ENCODE results near the gene FSTL4. TPM values are rescaled to one million over a fixed set of nuclear protein-coding genes. Genes with fewer than 3 reads are reported as not detected.

Gene FSTL4
- total RNA-seq, 1 experiment from 2014 or later, result 2.7 TPM

DNA sequence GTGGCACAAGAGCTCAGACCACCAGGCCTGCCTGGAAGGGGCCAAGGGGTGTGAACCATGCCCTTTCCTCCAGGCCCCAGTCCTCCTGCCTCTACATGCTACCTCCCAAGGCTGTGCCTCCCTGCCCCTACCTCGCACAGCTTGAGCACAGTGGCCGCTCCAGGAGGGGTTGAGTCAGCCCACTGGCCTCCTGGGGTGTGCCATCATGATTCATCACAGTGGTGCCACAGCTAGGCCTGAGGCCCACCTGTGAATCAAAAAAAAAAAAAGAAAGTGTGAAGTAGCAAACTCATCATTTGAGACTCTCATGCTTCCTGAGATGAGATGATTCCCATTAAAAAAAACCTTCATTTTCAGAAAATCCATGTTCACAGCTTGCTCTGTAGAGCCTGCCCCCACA is 320.0 kb downstream of the FSTL4 start:
- H3K9me3 ChIP-seq, result no peaks in the 10 kb centered on the region
- Mint-ChIP-seq H3K27me3 (ENCODE audit: insufficient read depth, unreplicated experiment) (no peaks in the 10 kb centered on the region), H3K36me3 (ENCODE audit: insufficient read depth, unreplicated experiment) (no peaks in the 10 kb centered on the region), H3K27ac (ENCODE audit: unreplicated experiment) (no peak overlapping the region), H3K4me1 (ENCODE audit: low read depth, unreplicated experiment) (peaks cover 6% of the 10 kb centered on the region), H3K4me3 (ENCODE audit: unreplicated experiment) (no peak overlapping the region), H3K9me3 (ENCODE audit: unreplicated experiment) (no peaks in the 10 kb centered on the region)
- H3K4me3 ChIP-seq (ENCODE audit: low read depth, low read length), result no peak overlapping the region
- ChIA-PET POLR2A (no interaction called here), CTCF (interaction anchor here (0.7 to 1.2 kb wide), 2 partner anchors 28 to 45 kb away, joined by 3 read pairs; no protein-coding TSS in a partner anchor)
- no peak for DNase-seq
- no peaks in the 10 kb centered on the region for H3K36me3 ChIP-seq (ENCODE audit: control insufficient read depth, insufficient read depth, low read length)
- intact Hi-C loops (cut with micrococcal nuclease; ENCODE audit: unreplicated experiment), result no loop called here
- H3K4me1 ChIP-seq, result no peaks in the 10 kb centered on the region
- BruUV-seq (replicated peaks), result no TSS peak
- TF ChIP-seq, protein P1, sequence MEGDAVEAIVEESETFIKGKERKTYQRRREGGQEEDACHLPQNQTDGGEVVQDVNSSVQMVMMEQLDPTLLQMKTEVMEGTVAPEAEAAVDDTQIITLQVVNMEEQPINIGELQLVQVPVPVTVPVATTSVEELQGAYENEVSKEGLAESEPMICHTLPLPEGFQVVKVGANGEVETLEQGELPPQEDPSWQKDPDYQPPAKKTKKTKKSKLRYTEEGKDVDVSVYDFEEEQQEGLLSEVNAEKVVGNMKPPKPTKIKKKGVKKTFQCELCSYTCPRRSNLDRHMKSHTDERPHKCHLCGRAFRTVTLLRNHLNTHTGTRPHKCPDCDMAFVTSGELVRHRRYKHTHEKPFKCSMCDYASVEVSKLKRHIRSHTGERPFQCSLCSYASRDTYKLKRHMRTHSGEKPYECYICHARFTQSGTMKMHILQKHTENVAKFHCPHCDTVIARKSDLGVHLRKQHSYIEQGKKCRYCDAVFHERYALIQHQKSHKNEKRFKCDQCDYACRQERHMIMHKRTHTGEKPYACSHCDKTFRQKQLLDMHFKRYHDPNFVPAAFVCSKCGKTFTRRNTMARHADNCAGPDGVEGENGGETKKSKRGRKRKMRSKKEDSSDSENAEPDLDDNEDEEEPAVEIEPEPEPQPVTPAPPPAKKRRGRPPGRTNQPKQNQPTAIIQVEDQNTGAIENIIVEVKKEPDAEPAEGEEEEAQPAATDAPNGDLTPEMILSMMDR (IDR thresholded peaks at IDR 0.05; ENCODE audit: insufficient read depth in 1 of 2, low read depth in 1 of 2, low read length in 1 of 2, severe bottlenecking in 1 of 2, unreplicated experiment in 1 of 2), result no peak
- H3K27me3 ChIP-seq (replicated peaks; ENCODE audit: control insufficient read depth, insufficient read depth, low read length), result no peaks in the 10 kb centered on the region; the same call in 1 of the 2 replicates

DNA sequence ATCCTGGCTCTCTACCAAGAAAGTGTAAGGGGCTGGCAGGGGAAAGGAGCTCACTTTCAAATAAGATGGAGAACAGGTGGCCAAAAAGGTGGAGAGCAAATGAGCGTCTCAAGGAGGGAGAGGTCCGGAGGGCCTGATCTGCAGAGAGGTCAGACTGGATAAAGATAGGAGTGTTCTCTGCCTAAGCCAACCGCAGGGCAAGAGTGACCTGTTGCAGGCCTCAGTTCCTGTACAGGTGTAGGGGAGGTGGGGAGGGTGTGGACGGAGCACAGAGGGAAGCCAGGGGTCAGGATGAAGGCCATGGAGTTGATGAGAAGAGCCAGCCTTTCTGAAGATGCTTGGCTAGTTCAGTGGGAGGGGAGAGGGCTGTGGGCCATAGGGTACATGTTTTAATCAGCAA is 320.8 kb downstream of the FSTL4 start:
- no peaks in the 10 kb centered on the region for H3K27me3 Mint-ChIP-seq (ENCODE audit: insufficient read depth, unreplicated experiment)
- Histone ChIP-seq H3K27me3 (replicated peaks; ENCODE audit: control insufficient read depth, insufficient read depth, low read length) (no peaks in the 10 kb centered on the region; the same call in 1 of the 2 replicates), H3K36me3 (ENCODE audit: control insufficient read depth, insufficient read depth, low read length) (no peaks in the 10 kb centered on the region), H3K4me1 (no peaks in the 10 kb centered on the region), H3K9me3 (no peaks in the 10 kb centered on the region), H3K4me3 (ENCODE audit: low read depth, low read length) (no peak overlapping the region)
- intact Hi-C loops (cut with micrococcal nuclease; ENCODE audit: unreplicated experiment), result no loop called here
- no peak overlapping the region for H3K27ac Mint-ChIP-seq (ENCODE audit: unreplicated experiment)
- ChIA-PET POLR2A (no interaction called here), CTCF (no interaction called here)
- H3K9me3 Mint-ChIP-seq (ENCODE audit: unreplicated experiment), result no peaks in the 10 kb centered on the region
- H3K36me3 Mint-ChIP-seq (ENCODE audit: insufficient read depth, unreplicated experiment), result no peaks in the 10 kb centered on the region
- BruUV-seq (replicated peaks), result no TSS peak
- no peak for DNase-seq
- TF ChIP-seq, protein P1 (IDR thresholded peaks at IDR 0.05; ENCODE audit: insufficient read depth in 1 of 2, low read depth in 1 of 2, low read length in 1 of 2, severe bottlenecking in 1 of 2, unreplicated experiment in 1 of 2), result no peak
- H3K4me1 Mint-ChIP-seq (ENCODE audit: low read depth, unreplicated experiment), result peaks cover 6% of the 10 kb centered on the region
- H3K4me3 Mint-ChIP-seq (ENCODE audit: unreplicated experiment), result no peak overlapping the region

DNA sequence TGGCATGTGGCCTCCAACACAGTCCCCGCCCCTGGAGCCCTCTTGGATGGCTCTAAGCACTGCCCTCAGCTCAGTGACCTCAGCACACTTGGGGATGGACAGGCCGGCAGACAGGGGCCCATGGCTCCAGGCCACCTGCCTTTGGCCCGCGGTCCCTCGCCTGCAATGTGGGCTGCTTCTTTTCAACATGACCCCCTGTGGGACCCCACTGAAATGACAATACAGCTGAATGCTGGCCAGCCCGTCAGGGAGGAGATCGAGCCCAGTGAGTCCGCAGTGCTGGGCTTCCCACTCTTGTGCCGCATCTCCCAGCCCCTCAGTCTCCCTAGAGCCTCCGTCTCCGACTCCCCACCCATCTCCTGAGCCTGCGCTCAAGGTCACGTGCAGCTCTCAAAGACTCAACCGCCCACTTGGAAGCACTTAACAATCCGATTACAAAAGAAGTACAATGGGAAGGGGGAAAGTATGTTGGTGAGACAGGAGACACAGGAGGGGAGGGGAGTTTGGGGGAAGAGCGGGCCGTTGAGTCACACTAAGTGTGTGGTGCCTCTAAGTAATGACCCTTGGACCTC is 321.6 kb downstream of the FSTL4 start:
- H3K4me1 ChIP-seq, result no peaks in the 10 kb centered on the region
- no peaks in the 10 kb centered on the region for H3K9me3 ChIP-seq
- Mint-ChIP-seq H3K4me1 (ENCODE audit: low read depth, unreplicated experiment) (peaks cover 6% of the 10 kb centered on the region), H3K36me3 (ENCODE audit: insufficient read depth, unreplicated experiment) (no peaks in the 10 kb centered on the region), H3K27ac (ENCODE audit: unreplicated experiment) (no peak overlapping the region), H3K9me3 (ENCODE audit: unreplicated experiment) (no peaks in the 10 kb centered on the region), H3K27me3 (ENCODE audit: insufficient read depth, unreplicated experiment) (no peaks in the 10 kb centered on the region), H3K4me3 (ENCODE audit: unreplicated experiment) (no peak overlapping the region)
- intact Hi-C loops (cut with micrococcal nuclease; ENCODE audit: unreplicated experiment), result no loop called here
- ChIA-PET CTCF (interaction anchor here (0.6 kb wide), 1 partner anchor 16 kb away, joined by 3 read pairs; no protein-coding TSS in a partner anchor), POLR2A (no interaction called here)
- no peak overlapping the region for H3K4me3 ChIP-seq (ENCODE audit: low read depth, low read length)
- DNase-seq, result no peak
- H3K36me3 ChIP-seq (ENCODE audit: control insufficient read depth, insufficient read depth, low read length), result no peaks in the 10 kb centered on the region
- BruUV-seq (replicated peaks), result no TSS peak
- TF ChIP-seq, protein P1 (IDR thresholded peaks at IDR 0.05; ENCODE audit: insufficient read depth in 1 of 2, low read depth in 1 of 2, low read length in 1 of 2, severe bottlenecking in 1 of 2, unreplicated experiment in 1 of 2), result no peak
- H3K27me3 ChIP-seq (replicated peaks; ENCODE audit: control insufficient read depth, insufficient read depth, low read length), result no peaks in the 10 kb centered on the region
